Stimulated activated CD8-positive, alpha-beta memory T cell treated with anti-CD3 and anti-CD28 coated beads, Interleukin-7, amount 100 ng/mL, for 1 hour (primary cell): ENCODE measurements around the gene RGS19.

ENCODE experiments used
- DNase-seq, 2 donors: peaks; one replicate each; pipeline ENCODE4 v3.0.0-alpha.2; 2020; ENCODE audit warnings: low read depth in 2 of 2

RGS19 gene

DNA sequence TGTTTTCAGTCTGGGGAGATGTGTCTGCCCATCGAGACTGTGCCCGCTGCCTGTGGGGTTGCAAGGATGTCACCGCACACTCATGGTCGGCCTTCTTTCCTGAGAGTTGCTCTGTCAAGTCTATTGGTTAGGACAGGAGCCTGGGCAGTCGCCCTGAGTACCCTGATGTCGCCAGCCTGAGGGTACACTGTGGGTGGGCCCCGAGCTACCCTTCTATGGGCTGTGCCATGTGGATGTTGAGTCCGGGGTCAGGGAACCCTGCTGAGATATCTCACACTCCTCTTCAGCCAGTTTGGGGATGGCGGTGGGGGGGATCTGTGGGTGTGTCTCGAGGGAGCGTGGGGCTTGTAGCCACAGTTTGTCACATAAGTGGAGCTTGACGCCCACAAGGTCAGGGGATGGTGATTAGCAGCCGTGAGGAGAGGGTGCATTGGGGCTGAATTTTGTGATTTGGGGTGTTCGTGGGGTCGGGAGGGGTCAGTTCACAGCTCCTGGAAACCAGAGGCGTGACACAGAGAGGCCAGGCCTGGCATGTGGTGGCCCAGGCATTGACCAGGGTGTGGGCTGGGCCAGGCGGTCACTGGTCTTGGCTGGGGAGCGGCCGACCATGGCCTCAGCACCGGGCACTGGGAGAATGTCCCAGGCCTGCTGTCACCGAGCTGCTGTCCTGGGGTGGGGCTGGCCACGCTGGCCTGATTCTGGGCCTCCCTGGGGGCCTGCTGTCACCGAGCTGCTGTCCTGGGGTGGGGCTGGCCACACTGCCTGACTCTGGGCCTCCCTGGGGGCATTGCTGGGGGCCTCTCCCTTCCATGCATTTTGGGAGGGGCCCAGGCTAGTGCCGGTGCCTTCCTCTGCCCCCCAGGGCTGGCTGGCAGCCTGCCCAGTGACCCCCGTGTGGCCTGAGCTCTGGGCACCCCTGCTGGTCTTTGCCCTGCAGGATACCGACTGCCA lies 29.7 kb upstream of the RGS19 start:
- no peak for DNase-seq

DNA sequence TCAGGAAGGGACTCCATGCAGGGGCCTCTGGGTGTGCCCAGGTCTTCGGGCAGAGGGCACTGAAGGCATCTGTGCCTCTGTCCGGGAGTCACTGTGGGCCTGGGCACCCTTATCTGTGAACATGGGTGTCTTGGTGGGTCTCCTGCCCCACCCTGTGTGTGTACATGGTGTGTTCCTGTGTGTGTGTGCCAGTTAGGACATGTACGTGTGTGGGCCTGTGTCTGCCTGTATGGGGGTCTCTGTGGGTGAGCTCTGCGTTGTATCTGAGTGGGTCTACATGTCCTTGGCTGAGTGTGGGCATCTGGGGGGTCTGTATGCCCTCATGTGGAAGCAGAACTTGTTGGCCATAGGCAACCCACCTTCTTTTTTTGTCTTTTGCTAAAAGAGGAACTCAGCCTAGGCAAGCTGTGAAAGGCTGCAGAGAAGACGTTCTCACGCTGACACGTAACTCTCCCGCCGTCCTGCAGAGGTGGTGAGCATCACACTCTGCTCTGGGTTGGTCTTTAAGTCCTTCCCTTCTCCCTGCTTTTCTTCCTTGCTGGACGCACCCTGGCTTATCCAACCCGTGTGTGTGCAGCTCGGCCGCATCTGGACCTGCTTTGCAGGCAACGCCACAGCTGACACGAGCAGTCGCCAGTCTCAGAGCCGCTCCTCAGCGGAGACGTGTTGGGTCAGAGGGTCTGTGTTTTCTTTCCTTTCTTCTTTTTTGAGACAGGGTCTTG lies 28.6 kb upstream of the RGS19 start:
- DNase-seq = no peak

DNA sequence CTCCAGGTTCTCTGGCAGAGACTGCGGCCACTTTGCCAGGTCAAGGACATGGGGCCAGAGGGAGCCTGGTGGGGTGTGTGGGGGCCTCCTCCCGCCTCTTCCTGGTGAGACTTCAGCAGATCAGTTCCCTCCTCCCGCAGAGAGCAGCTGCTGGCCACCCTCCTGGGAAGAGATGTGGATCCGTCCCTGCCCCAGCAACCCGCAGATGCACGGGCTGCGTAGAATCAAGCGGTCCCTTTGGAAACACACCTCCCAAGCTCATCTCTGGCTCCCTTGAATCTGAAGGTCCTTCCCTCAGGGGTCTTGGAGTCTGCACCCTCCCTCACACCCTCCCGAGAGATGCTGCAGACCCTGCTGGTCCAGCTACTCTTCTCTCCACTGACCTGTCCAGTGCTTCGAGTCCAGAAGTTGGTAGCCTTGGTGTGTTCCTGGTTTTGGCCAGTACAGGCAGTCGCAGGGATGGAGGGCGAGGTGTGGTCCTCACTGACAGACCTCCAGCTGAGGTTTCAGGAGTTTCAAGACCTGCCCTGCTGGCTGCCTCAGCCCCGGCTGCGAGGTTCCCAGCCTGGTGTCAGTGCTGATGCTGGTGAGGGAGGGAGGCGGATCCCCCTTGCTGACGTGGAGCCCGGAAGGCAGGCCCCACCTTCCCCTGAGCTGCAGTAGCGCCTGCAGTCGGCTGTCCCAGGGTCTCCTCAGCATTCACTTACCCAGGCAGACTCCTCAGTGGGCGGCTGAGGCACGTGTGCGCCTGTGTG lies 27.8 kb upstream of the RGS19 start, which contains the start of gene NPBWR2:
Gene NPBWR2 (minus strand): TSS at position 585 of the 755 bp plus-strand sequence. CDS start 734 bp downstream, outside the sequence.
- no peak for DNase-seq

DNA sequence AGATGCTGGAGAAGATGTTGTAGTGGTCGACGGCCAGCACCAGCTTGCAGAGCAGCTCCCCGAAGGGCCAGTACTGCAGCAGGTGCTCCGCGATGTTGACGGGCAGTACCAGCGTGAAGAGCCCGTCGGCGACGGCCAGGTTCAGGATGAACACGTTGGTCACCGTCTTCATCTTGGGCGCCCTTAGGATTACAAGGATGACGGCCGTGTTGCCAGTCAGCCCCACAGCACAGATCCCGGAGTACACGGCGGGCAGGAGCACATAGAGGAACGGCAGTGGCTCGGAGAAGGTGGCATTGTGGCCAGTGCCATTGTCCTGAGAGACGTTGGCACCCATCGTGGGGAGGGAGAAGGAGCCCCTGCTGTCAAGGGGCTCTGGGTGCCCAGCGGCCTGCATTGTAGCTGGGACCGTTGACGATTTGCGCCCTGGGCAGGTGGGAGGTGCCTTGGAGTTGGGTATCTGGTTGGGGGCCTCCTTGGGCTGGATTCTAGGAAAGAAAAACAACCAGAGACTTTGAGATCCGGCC lies 27.2 kb upstream of the RGS19 start:
- no peak for DNase-seq

DNA sequence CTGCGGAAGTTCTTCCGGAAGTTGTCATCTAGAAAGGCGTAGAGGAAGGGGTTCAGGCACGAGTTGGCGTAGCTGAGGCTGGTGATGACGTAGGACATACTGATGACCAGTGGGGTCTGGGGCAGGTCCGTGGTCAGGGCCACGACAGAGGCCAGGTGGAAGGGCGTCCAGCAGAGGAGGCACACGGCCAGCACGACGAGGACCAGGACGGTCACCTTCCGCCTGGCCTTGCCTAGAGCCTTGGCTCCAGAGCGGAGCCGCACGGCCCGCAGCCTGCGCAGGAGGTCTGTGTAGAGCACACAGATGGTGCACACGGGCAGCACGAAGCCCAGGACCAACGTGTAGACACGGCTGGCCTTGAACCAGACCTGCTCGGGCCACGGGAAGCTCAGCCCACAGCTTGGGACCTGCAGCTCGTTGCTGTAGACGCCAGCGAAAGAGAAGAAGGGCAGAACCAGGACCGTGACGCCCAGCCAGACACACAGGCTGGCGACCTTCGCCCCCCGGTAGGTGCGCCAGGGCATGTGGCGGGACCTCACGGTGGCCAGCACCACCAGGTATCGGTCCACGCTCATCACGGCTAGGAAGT lies 26.6 kb upstream of the RGS19 start:
- DNase-seq = no peak

DNA sequence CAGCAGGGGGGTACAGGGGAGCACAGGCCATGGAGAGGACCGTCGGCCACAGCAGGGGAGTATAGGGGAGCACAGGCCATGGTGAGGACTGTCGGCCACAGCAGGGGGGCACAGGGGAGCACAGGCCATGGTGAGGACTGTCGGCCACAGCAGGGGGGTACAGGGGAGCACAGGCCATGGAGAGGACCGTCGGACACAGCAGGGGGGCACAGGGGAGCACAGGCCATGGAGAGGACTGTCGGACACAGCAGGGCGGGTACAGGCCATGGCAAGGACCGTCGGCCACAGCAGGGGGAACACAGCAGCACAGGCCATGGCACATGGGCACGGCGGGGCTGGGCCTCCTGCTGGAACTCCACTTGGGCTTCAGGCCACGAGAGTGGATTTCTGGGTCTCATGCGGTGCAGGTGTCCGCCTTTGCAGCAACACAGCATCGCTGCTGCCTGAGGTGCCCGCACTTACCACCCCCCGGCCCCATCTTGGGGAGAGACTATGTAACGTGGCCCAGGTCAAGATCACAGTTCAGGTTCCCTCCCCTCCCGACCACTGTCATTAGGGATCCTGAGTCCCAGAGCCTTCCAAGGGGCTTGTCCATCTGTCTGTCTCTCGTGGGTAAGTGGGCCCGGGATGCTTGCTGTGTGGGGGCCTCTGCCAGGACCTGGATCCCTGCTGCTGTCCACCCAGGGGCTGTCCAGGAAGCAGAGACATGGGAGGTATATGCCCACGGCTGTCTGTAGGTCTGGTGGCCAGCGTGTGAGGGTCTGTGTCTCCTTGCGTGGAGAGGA lies 25.5 kb upstream of the RGS19 start:
- DNase-seq = no peak

DNA sequence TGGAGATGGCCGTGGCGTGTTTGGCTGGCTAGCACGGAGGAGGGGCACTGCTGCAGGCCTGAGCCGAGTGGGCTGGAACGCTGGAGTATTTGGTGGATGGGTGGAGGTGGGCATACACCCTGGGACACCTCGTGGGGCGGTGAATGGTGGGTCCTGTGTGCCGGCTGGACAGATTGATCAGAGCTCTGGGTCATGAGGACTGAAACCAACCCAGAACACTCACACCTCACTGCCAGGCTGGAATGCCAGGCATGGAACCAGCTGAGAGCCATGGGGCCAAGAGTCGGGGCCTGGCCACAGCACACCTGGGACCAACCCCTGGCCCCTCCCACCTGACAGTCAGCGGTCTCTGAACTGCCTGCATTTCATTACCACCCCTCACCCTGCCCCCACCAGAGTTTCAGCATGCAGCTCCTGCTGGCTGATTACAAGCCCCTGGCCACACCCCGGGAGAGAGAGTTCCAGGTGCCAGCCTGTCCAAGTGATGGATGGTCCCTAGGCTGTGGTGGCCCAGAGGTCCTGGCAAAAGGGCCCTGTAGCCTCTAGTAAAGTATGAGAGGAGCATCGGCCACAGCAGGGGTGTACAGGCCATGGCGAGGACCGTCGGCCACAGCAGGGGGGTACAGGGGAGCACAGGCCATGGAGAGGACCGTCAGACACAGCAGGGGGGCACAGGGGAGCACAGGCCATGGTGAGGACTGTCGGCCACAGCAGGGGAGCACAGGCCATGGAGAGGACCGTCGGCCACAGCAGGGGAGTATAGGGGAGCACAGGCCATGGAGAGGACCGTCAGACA lies 24.8 kb upstream of the RGS19 start:
- no peak for DNase-seq

DNA sequence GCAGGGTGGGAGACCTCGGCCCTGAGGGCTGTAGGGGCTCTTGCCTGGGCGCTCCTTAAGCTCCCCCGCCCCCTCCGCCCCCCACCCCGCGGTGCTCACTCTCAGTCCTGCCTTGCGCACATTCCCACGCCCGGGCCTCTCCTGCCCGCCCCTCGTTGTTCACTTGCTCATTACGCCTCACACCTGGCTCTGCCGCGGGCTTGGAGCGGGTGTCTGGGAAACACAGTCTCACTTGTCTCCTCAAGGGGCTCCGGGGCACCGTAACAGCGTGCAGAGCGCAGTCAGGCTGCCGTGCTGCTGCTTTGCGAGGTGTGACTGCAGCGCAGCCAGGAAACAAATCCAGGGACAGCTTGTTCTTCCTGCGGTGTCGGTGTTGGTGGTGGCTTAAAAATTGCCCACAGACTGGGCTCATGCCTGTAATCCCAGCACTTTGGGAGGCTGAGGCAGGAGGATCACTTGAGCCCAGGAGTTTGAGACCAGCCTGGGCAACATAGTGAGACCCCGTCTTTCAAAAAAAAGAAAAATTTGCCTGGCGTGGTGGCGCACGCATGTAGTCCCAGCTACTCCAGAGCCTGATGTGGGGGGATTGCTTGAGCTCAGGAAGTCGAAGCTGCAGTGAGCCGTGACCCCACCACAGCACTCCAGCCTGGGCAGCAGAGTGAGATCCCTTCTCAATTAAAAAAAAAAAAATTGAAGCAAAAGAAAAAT lies 23.5 kb upstream of the RGS19 start:
- DNase-seq = no peak

DNA sequence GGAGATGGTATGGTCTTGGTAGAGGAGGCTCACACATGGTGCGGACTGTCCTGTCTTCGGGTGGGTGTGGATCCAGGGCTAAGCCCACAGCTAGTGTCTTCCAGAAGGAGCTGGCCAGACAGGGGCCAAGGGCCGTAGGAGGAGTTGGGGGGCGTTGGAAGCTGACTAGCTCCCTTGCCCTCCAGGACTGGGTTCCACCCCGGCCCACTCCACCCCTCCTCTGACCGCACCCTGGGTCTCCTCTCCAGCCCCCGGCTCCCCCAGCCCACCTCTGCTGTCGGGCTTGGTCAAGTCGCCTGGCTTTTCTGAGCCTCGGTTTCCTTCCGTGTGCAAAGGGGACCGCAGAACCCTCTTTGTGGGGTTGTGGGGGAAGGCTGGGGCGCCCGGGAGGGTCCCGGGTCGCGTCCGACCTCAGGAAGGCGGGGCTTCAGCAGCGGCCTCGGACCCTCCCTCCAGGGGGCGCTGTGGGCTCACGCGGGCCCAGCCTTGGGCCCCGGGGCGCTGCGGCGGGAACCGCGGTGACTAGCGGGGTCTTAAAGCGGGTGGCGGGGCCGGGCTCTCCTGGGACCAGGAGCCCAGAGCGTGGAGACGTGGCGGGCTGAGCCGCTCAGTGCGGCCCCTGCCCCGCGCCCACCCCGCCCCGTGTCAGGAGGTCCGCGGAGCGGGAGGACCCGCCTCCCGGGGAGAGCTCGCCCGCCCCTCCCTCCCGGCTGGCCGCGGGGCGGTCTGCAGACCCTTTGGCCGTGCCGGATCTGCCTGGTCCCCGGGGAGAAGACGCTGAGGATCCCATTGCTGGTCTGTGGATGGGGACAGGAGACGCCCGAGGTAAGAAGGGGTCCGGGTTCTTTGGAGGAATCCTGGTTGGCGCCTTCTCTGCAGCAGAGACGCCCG lies 22.7 kb upstream of the RGS19 start:
- peak; percentile 39 to 47 for DNase-seq

DNA sequence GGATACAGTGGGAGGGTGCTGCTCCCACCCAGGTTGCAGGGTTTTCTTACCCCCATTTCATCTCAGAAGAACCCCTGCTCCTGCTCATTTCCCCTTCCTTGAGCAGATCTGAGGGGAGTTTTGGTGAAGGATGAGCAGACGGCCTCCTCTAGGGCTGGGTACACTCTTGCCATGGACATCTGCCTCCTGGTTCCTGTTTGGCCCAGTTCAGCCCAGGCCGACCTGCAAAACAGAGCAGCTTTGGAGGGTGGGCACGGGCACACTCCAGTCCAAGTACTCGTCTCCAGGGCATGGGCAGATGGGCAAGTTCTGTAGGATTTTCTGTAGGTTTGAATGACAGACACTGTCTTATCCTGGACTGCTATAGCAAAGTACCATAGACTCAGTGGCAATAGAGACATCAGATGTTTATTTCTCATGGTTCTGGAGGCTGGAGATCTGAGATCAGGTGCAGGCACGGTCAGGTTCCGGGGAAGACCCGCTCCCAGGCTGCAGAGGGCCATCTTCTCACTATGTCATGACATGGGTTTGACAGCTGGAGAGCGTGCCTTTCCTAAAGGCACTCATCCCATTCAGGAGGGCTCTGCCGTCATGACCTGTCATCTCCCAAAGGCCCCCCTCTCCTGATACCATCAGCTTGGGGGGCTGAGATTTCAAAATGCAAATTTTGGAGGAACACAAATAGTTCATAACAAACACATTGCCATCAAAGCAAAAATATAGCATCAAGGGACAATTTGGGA lies 21.8 kb upstream of the RGS19 start:
- no peak for DNase-seq

DNA sequence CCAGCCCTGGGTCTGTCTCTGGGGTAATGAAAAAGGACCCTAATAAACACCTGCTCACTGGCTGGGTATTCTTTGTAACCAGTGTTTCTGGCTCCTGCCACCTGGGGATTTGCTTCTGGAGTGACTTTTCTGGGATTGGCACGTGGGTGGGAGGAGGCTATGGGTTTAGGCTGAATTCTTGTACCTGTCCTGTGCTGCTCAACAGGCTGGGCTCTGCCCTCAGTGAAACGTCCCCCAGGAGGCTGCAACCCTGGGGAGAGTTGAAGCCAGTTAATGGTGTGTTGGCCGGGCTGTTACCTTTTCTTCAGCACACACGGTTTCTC lies 21.2 kb upstream of the RGS19 start:
- no peak for DNase-seq

DNA sequence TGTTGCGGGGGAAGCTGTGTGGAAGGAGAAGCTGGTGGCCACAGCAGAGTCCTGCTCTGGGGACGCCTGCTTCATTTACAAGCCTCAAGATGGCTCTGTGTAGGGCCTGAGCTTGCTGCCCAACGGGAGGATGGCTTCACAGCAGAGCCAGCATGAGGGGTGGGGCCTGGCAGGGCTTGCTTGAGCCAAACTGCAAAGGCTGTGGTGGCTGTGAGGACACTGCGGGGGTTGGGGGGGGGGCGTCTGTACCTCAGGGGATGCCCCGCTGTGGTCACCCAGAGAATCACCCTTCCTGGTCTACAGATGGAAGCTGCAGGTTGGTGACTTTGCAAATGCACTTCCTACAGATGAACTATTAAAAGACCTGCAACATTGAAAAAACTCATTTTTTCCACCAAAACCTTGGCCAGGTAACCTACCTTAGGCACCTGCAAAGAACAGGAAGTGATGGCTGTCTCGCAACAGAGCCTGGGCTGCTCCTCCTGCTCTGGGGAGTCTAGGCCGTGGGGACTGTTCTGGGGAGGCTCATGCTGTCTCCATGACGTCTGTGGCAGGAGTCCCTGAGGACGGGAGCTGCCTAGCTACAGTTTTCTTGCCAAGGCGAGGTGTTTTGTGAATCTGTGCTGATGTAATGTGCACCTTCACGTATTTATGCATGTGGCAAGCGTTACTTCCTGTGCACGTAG lies 20.7 kb upstream of the RGS19 start:
- no peak for DNase-seq

DNA sequence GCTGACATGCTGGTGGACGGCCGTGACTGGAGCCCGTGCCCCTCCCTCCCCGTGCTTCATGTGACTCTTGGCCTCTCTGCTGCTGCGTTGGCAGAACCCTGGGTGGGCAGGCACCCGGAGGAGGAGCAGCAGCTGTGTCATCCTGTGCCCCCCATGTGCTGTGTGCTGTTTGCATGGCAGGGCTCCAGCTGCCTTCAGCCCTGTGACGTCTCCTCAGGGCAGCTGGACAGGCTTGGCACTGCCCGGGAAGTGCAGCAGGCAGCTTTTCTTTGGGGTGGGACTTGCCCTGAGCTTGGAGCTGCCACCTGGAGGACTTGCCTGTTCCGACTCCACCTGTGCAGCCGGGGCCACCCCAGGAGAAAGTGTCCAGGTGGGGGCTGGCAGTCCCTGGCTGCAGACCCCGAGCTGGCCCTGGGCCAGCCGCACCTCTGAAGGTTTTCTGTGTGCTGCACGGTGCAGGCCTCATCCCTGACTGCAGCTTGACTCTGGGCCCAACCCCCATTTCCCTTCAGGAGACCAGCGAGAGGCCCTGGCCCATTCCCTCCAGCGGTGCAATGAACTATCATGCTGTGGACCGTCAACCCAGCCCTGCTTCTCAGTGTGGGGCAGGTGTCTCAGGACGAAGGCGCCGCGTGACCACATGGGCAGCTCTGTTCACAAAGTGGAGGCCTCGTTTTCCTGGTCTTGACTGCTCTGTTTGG lies 19.9 kb upstream of the RGS19 start:
- no peak for DNase-seq

DNA sequence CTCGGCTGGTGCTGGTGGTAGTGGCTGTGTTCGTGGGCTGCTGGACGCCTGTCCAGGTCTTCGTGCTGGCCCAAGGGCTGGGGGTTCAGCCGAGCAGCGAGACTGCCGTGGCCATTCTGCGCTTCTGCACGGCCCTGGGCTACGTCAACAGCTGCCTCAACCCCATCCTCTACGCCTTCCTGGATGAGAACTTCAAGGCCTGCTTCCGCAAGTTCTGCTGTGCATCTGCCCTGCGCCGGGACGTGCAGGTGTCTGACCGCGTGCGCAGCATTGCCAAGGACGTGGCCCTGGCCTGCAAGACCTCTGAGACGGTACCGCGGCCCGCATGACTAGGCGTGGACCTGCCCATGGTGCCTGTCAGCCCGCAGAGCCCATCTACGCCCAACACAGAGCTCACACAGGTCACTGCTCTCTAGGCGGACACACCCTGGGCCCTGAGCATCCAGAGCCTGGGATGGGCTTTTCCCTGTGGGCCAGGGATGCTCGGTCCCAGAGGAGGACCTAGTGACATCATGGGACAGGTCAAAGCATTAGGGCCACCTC lies 19.2 kb upstream of the RGS19 start:
- DNase-seq = no peak

DNA sequence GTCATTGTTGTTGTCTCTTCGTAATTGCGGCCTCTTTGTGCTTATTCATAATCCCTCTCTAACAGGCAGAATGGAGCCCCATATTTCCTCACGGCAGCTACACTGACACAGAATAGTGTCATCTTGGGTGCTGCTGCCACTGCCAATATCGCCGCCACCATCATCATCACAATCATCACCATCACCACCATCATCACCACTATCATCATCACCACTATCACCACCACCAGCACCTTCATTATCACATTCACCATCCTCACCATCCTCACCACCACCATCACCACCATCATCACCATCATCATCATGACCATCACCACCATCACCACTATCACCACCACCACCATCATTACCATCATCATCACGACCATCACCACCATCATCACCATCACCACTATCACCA lies 17.2 kb upstream of the RGS19 start:
- DNase-seq = no peak

DNA sequence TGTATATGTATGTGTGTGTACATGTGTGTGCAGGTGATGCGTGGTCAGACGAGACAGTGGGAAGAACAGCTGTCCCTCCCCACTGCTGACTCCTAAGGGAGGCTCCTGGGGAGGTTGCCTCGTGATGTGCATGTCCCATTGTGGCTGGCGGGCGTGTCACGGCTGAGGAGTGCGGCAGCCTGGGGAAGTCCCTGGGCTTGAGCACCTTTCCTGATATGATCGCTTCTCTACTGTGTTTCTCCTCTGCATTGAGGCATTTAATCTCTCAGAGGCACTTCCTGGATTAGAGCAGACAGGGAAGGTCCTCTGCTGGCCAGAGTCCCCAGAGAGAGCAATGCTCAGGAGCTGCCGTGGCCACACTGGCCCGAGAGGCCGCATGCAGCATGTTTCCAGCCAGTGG lies 16.6 kb upstream of the RGS19 start:
- DNase-seq = no peak
